HG02884 (cell line): Measurements from ENCODE around the gene BCL2L2.
A peak's percentile ranks its signal among the peaks of the same experiment; 100 is the strongest.

Experiments
- ATAC-seq: cut with Tn5 transposase; IDR thresholded peaks from one replicate; pipeline ENCODE4 v1.9.1; 2021; ENCODE audit warnings: mild to moderate bottlenecking, moderate library complexity; ENCODE audit not compliant: unreplicated experiment

BCL2L2 gene

GRCh38 chr14:23299211-23299957, 7.2 kb upstream of the BCL2L2 start:
- no peak for ATAC-seq

GRCh38 chr14:23299986-23300686, 6.5 kb upstream of the BCL2L2 start:
- no peak for ATAC-seq

GRCh38 chr14:23300687-23301223, 5.9 kb upstream of the BCL2L2 start:
- no peak for ATAC-seq

GRCh38 chr14:23301288-23301968, 5.2 kb upstream of the BCL2L2 start:
- peak; percentile 72 for ATAC-seq

GRCh38 chr14:23301969-23302289, 4.7 kb upstream of the BCL2L2 start:
- ATAC-seq: peak; percentile 8

- peak; percentile 31 for ATAC-seq
These were observed 4.1 kb upstream of the BCL2L2 start, which contains the start of gene PPP1R3E for GRCh38 chr14:23302290-23303225. Gene PPP1R3E (minus strand): TSS chr14:23302859. CDS start chr14:23302576, 283 bp downstream.

GRCh38 chr14:23307146-23307530, 505 bp downstream of the BCL2L2 start:
- ATAC-seq: no peak

GRCh38 chr14:23307687-23308644, 1.3 kb downstream of the BCL2L2 start:
- no peak for ATAC-seq

GRCh38 chr14:23308721-23309445, 2.2 kb downstream of the BCL2L2 start:
- no peak for ATAC-seq

GRCh38 chr14:23310546-23310945, 3.9 kb downstream of the BCL2L2 start:
- ATAC-seq: no peak

- no peak for ATAC-seq
These were observed 9.7 kb downstream of the BCL2L2 start for GRCh38 chr14:23316300-23316699.

- ATAC-seq: no peak
These were observed 13.3 kb downstream of the BCL2L2 start for GRCh38 chr14:23319746-23320583.

- ATAC-seq: peak; percentile 85
These were observed 14.2 kb downstream of the BCL2L2 start, which contains the start of gene PABPN1 for GRCh38 chr14:23320584-23321571. Gene PABPN1 (plus strand): TSS chr14:23321457. CDS start chr14:23321470, 13 bp downstream.

- ATAC-seq: peak; percentile 7
These were observed 15.2 kb downstream of the BCL2L2 start for GRCh38 chr14:23321572-23322547.
